ENCODE results near the gene ZNF791. TPM values are rescaled to one million over a fixed set of nuclear protein-coding genes. Genes with fewer than 3 reads are reported as not detected.

The ZNF791 gene
- total and polyA plus RNA-seq, 2 of the 13 experiments (the other 11 are each of a cell fraction or from before 2014, with no cell fraction given), result 12.8 to 17.4 TPM

DNA sequence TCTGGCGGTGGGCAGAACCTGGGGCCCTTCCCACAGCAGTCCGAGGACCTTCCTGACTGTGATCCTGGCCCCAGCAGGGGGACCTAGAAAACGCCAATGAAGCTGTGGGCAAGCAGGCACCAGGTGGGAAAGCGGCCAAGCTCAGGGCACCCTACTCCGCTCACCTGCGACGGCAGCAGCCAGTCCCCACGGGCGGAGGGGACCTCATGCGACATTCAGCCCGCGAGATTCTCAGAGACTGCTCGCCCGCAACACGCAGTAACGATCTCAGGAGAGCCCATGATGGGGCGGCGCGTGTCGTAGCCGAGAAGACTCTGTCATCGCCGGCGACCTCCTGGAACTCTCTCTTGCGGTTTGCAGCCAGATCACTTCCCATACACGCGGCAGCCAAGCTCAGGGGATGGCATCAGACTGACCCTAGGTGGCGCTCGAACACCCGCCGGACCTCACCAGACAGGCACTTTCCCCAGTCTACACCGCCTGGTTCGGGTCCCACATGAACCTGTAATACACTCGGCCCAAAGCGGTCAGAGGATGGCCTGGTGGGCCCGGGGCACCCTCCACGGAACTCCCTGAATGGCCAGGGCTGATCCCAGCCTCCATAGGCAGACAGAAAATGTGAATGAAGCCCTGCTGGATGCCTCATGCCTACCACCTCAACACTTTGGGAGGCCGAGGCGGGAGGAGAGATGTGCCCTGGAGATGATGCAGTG, 29.3 kb downstream of the ZNF791 start (continued):
- TF ChIP-seq, protein P1, sequence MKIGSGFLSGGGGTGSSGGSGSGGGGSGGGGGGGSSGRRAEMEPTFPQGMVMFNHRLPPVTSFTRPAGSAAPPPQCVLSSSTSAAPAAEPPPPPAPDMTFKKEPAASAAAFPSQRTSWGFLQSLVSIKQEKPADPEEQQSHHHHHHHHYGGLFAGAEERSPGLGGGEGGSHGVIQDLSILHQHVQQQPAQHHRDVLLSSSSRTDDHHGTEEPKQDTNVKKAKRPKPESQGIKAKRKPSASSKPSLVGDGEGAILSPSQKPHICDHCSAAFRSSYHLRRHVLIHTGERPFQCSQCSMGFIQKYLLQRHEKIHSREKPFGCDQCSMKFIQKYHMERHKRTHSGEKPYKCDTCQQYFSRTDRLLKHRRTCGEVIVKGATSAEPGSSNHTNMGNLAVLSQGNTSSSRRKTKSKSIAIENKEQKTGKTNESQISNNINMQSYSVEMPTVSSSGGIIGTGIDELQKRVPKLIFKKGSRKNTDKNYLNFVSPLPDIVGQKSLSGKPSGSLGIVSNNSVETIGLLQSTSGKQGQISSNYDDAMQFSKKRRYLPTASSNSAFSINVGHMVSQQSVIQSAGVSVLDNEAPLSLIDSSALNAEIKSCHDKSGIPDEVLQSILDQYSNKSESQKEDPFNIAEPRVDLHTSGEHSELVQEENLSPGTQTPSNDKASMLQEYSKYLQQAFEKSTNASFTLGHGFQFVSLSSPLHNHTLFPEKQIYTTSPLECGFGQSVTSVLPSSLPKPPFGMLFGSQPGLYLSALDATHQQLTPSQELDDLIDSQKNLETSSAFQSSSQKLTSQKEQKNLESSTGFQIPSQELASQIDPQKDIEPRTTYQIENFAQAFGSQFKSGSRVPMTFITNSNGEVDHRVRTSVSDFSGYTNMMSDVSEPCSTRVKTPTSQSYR (CRISPR knock-in tag; IDR thresholded peaks at IDR 0.05; ENCODE audit: borderline replicate concordance), result no peak
- 0 out of 2 replicates have a peak, but pooled peaks have one; percentile 27 for TF ChIP-seq ZNF317 (CRISPR knock-in tag; IDR thresholded peaks at IDR 0.05)
- TF ChIP-seq MEIS1 (CRISPR knock-in tag; IDR thresholded peaks at IDR 0.05; ENCODE audit: borderline replicate concordance), result 0 out of 2 replicates have a peak, but pooled peaks have one; percentile 56
- 0 out of 2 replicates have a peak, but pooled peaks have one; percentile 26 for TF ChIP-seq ARNT2 (CRISPR knock-in tag; IDR thresholded peaks at IDR 0.05; ENCODE audit: low read depth)
- TF ChIP-seq ZNF891 (CRISPR knock-in tag; IDR thresholded peaks at IDR 0.05), result no peak
- TF ChIP-seq, protein P2, sequence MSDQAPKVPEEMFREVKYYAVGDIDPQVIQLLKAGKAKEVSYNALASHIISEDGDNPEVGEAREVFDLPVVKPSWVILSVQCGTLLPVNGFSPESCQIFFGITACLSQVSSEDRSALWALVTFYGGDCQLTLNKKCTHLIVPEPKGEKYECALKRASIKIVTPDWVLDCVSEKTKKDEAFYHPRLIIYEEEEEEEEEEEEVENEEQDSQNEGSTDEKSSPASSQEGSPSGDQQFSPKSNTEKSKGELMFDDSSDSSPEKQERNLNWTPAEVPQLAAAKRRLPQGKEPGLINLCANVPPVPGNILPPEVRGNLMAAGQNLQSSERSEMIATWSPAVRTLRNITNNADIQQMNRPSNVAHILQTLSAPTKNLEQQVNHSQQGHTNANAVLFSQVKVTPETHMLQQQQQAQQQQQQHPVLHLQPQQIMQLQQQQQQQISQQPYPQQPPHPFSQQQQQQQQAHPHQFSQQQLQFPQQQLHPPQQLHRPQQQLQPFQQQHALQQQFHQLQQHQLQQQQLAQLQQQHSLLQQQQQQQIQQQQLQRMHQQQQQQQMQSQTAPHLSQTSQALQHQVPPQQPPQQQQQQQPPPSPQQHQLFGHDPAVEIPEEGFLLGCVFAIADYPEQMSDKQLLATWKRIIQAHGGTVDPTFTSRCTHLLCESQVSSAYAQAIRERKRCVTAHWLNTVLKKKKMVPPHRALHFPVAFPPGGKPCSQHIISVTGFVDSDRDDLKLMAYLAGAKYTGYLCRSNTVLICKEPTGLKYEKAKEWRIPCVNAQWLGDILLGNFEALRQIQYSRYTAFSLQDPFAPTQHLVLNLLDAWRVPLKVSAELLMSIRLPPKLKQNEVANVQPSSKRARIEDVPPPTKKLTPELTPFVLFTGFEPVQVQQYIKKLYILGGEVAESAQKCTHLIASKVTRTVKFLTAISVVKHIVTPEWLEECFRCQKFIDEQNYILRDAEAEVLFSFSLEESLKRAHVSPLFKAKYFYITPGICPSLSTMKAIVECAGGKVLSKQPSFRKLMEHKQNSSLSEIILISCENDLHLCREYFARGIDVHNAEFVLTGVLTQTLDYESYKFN (CRISPR knock-in tag; conservative IDR thresholded peaks at IDR 0.05), result 0 out of 2 replicates have a peak, but pooled peaks have one; percentile 15
- TF ChIP-seq, protein P3, sequence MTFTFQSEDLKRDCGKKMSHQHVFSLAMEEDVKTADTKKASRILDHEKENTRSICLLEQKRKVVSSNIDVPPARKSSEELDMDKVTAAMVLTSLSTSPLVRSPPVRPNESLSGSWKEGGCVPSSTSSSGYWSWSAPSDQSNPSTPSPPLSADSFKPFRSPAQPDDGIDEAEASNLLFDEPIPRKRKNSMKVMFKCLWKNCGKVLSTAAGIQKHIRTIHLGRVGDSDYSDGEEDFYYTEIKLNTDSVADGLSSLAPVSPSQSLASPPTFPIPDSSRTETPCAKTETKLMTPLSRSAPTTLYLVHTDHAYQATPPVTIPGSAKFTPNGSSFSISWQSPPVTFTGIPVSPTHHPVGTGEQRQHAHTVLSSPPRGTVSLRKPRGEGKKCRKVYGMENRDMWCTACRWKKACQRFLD (CRISPR knock-in tag; IDR thresholded peaks at IDR 0.05; ENCODE audit: borderline replicate concordance), result peak; percentile 75; the same call in 1 of the 2 replicates
- no peak for TF ChIP-seq IKZF1 (IDR thresholded peaks at IDR 0.05)
- 0 out of 2 replicates have a peak, but pooled peaks have one; percentile 53 for TF ChIP-seq ZSCAN29 (CRISPR knock-in tag; conservative IDR thresholded peaks at IDR 0.05)
- peak; percentile 30; the same call in 1 of the 2 replicates for TF ChIP-seq MTA1 (CRISPR knock-in tag; IDR thresholded peaks at IDR 0.05; ENCODE audit: borderline replicate concordance)
- no peak for TF ChIP-seq ZNF143 (CRISPR knock-in tag; IDR thresholded peaks at IDR 0.05)
- peak in 1 of 2 experiments; percentile 32; a peak in 1 of 4 replicates for TF ChIP-seq KLF16 (CRISPR knock-in tag; IDR thresholded peaks at IDR 0.05)
- no peak for TF ChIP-seq AKAP8 (CRISPR knock-in tag; IDR thresholded peaks at IDR 0.05)
- no peak for TF ChIP-seq SNAPC2 (CRISPR knock-in tag; IDR thresholded peaks at IDR 0.05)
- TF ChIP-seq XRCC5 (optimal IDR thresholded peaks at IDR 0.05; ENCODE audit: low read length), result peak; percentile 90
- TF ChIP-seq ZC3H4 (CRISPR knock-in tag; IDR thresholded peaks at IDR 0.05; ENCODE audit: borderline replicate concordance), result no peak
- TF ChIP-seq, protein P4, sequence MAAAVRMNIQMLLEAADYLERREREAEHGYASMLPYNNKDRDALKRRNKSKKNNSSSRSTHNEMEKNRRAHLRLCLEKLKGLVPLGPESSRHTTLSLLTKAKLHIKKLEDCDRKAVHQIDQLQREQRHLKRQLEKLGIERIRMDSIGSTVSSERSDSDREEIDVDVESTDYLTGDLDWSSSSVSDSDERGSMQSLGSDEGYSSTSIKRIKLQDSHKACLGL (CRISPR knock-in tag; IDR thresholded peaks at IDR 0.05), result 0 out of 2 replicates have a peak, but pooled peaks have one; percentile 32
- TF ChIP-seq, protein P5, sequence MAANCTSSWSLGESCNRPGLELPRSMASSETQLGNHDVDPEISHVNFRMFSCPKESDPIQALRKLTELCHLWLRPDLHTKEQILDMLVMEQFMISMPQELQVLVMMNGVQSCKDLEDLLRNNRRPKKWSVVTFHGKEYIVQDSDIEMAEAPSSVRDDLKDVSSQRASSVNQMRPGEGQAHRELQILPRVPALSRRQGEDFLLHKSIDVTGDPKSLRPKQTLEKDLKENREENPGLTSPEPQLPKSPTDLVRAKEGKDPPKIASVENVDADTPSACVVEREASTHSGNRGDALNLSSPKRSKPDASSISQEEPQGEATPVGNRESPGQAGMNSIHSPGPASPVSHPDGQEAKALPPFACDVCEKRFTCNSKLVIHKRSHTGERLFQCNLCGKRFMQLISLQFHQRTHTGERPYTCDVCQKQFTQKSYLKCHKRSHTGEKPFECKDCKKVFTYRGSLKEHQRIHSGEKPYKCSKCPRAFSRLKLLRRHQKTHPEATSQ (CRISPR knock-in tag; IDR thresholded peaks at IDR 0.05; ENCODE audit: borderline replicate concordance), result no peak
- peak; percentile 65; the same call in 1 of the 2 replicates for TF ChIP-seq KDM5B (CRISPR knock-in tag; IDR thresholded peaks at IDR 0.05; ENCODE audit: borderline replicate concordance)
